DND-41 (cell line): ENCODE results near the gene GRK1.

Experiments used
- CTCF ChIP-seq: IDR thresholded peaks from 2 replicates; pipeline ENCODE4 v1.5.1; 2012; ENCODE audit warnings: borderline replicate concordance, low read length, moderate library complexity, mild to moderate bottlenecking; ENCODE audit not compliant: poor library complexity, severe bottlenecking; ENCODE audit errors: extremely low read depth
- EZH2 ChIP-seq: IDR thresholded peaks from 3 replicates; pipeline ENCODE4 v1.6.1; 2012; ENCODE audit warnings: borderline replicate concordance, low read depth, mild to moderate bottlenecking, moderate library complexity, low read length, inconsistent platforms; ENCODE audit not compliant: severe bottlenecking

- TF ChIP-seq CTCF (no peak), EZH2 (no peak)
These were observed 46.8 kb upstream of the GRK1 start for GRCh38 chr13:113620036-113620796.
